Astrocyte (in vitro differentiated cells and primary cell): ENCODE results near the gene SARNP. TPM values are rescaled to one million over a fixed set of nuclear protein-coding genes. Genes with fewer than 3 reads are reported as not detected.
"Not testable (repeated sequence)": the region's sequence is repeated elsewhere in the genome, so short reads cannot be mapped to it uniquely, and the experiment has no call there.

Source experiments
- DNase-seq: peaks from one replicate; pipeline ENCODE4 v3.0.0-alpha.2; 2010; ENCODE audit warnings: low read depth
- FAIRE-seq: peaks from 2 replicates; lab custom pipeline; 2011; peaks lifted over from hg19 to GRCh38; lab: Jason Lieb, UNC
- H2AFZ ChIP-seq: 2 replicates; pipeline ENCODE4 v1.6.0; 2012; ENCODE audit warnings: low read depth, low read length, inconsistent platforms
- H3K27ac ChIP-seq: 2 replicates; pipeline ENCODE4 v1.5.1; 2011; ENCODE audit warnings: low read depth, low read length, inconsistent platforms
- H3K27me3 ChIP-seq: 2 replicates; pipeline ENCODE4 v1.6.0; 2011; ENCODE audit warnings: low read length, inconsistent platforms; ENCODE audit not compliant: insufficient read depth
- H3K36me3 ChIP-seq: 2 replicates; pipeline ENCODE4 v1.5.1; 2011; ENCODE audit warnings: low read length, inconsistent platforms; ENCODE audit not compliant: insufficient read depth
- H3K4me1 ChIP-seq: 2 replicates; pipeline ENCODE4 v1.5.1; 2011; ENCODE audit warnings: low read length, inconsistent platforms; ENCODE audit not compliant: insufficient read depth
- H3K4me2 ChIP-seq: 2 replicates; pipeline ENCODE4 v1.6.0; 2012; ENCODE audit warnings: low read length, inconsistent platforms
- H3K4me3 ChIP-seq: 2 replicates; pipeline ENCODE4 v1.5.1; 2011; ENCODE audit warnings: low read depth, mild to moderate bottlenecking, low read length, inconsistent platforms; ENCODE audit not compliant: insufficient read depth
- H3K79me2 ChIP-seq: 2 replicates; pipeline ENCODE4 v1.6.0; 2012; ENCODE audit warnings: mild to moderate bottlenecking, low read length, inconsistent platforms; ENCODE audit not compliant: insufficient read depth
- H3K9ac ChIP-seq: 2 replicates; pipeline ENCODE4 v1.6.0; 2012; ENCODE audit warnings: mild to moderate bottlenecking, low read length, inconsistent platforms
- H3K9me3 ChIP-seq: 2 replicates; pipeline ENCODE4 v1.5.1; 2012; ENCODE audit warnings: low read depth, mild to moderate bottlenecking, low read length, inconsistent platforms; ENCODE audit not compliant: insufficient read depth
- H4K20me1 ChIP-seq: 2 replicates; pipeline ENCODE4 v1.6.0; 2012; ENCODE audit warnings: low read length, inconsistent platforms; ENCODE audit not compliant: insufficient read depth
- H3K27ac Mint-ChIP-seq: one replicate; pipeline ENCODE4 v1.8.0; 2021; ENCODE audit warnings: mild to moderate bottlenecking, mixed read lengths; ENCODE audit not compliant: unreplicated experiment
- H3K27me3 Mint-ChIP-seq: one replicate; pipeline ENCODE4 v1.8.0; 2021; ENCODE audit warnings: low read depth, mixed read lengths; ENCODE audit not compliant: unreplicated experiment
- H3K36me3 Mint-ChIP-seq: one replicate; pipeline ENCODE4 v1.8.0; 2021; ENCODE audit warnings: low read depth, mixed read lengths; ENCODE audit not compliant: unreplicated experiment
- H3K4me1 Mint-ChIP-seq: one replicate; pipeline ENCODE4 v1.8.0; 2021; ENCODE audit warnings: low read depth, mixed read lengths; ENCODE audit not compliant: unreplicated experiment
- H3K4me3 Mint-ChIP-seq: one replicate; pipeline ENCODE4 v1.8.0; 2021; ENCODE audit warnings: mild to moderate bottlenecking, moderate library complexity, mixed read lengths; ENCODE audit not compliant: unreplicated experiment
- H3K9me3 Mint-ChIP-seq: one replicate; pipeline ENCODE4 v1.8.0; 2021; ENCODE audit warnings: mild to moderate bottlenecking, mixed read lengths; ENCODE audit not compliant: unreplicated experiment
- EZH2 ChIP-seq: IDR thresholded peaks from 2 replicates; pipeline ENCODE4 v1.6.1; 2012; ENCODE audit warnings: mild to moderate bottlenecking, low read length, inconsistent platforms; ENCODE audit not compliant: insufficient read depth
- total RNA-seq: library from RNA; stranded (reverse); gene quantifications from 2 replicates; pipeline ENCODE4 v1.2.1, GENCODE V29; 2021
- TF ChIP-seq, protein P1 (sequence below): IDR thresholded peaks from 2 replicates; pipeline ENCODE4 v1.5.1; 2011; ENCODE audit warnings: low read depth, mild to moderate bottlenecking, inconsistent platforms, low read length, moderate library complexity; ENCODE audit not compliant: insufficient read depth

The SARNP gene
- total RNA-seq, 1 donor from 2014 or later, result 105 TPM

DNA sequence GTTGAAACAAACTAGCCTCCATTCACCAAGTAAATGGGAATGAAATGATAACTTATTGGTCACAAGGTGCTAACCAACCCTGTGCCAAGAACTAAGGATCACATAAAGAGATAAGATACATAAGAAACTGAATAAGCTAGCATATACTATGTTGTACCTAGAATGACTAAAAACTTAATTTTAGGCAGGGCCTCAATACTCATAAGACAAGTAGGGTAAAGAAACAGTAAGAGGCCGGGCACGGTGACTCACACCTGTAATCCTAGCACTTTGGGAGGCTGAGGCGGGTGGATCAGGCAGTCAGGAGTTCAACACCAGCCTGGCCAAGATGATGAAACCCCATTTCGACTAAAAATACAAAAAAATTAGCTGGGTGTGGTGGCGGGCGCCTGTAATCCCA, 56.9 kb downstream of the SARNP start:
- peaks cover 14% of the 10 kb centered on the region for H3K79me2 ChIP-seq
- no peak overlapping the region for H3K9ac ChIP-seq
- TF ChIP-seq EZH2, result no peak
- TF ChIP-seq, protein P1, sequence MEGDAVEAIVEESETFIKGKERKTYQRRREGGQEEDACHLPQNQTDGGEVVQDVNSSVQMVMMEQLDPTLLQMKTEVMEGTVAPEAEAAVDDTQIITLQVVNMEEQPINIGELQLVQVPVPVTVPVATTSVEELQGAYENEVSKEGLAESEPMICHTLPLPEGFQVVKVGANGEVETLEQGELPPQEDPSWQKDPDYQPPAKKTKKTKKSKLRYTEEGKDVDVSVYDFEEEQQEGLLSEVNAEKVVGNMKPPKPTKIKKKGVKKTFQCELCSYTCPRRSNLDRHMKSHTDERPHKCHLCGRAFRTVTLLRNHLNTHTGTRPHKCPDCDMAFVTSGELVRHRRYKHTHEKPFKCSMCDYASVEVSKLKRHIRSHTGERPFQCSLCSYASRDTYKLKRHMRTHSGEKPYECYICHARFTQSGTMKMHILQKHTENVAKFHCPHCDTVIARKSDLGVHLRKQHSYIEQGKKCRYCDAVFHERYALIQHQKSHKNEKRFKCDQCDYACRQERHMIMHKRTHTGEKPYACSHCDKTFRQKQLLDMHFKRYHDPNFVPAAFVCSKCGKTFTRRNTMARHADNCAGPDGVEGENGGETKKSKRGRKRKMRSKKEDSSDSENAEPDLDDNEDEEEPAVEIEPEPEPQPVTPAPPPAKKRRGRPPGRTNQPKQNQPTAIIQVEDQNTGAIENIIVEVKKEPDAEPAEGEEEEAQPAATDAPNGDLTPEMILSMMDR, result no peak
- no peaks in the 10 kb centered on the region for H3K4me1 ChIP-seq
- H2AFZ ChIP-seq, result no peak overlapping the region
- Mint-ChIP-seq H3K9me3 (peaks cover 5% of the 10 kb centered on the region), H3K27me3 (no peaks in the 10 kb centered on the region), H3K4me3 (no peak overlapping the region), H3K36me3 (peaks cover 32% of the 10 kb centered on the region), H3K27ac (no peak overlapping the region), H3K4me1 (peaks cover 4% of the 10 kb centered on the region)
- no peak overlapping the region for H3K27ac ChIP-seq
- H3K27me3 ChIP-seq, result no peaks in the 10 kb centered on the region
- H3K36me3 ChIP-seq, result peaks cover 45% of the 10 kb centered on the region
- no peak overlapping the region for H3K4me3 ChIP-seq
- no peak for DNase-seq
- no peaks in the 10 kb centered on the region for H3K9me3 ChIP-seq
- FAIRE-seq, result no peak
- no peak overlapping the region for H3K4me2 ChIP-seq
- peaks cover 13% of the 10 kb centered on the region for H4K20me1 ChIP-seq

DNA sequence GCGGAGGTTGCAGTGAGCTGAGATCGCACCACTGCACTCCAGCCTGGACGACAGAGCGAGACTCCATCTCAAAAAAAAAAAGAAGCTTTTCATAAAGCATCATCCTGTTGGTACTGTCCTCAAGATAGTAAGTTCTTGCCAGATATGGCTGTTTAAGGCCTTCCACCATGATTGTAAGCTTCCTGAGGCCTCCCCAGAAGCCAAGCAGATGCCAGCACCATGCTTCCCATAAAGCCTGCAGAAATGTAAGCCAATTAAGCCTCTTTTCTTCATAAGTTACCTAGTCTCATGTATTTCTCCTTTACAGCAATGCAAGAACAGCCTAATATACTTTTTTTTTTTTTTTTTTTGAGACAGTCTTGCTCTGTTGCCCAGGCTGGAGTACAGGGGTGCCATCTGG, 58.9 kb downstream of the SARNP start:
- not testable (repeated sequence) for H3K27me3 Mint-ChIP-seq, H3K9ac ChIP-seq, H3K79me2 ChIP-seq, H3K4me3 ChIP-seq, H3K27me3 ChIP-seq, H3K9me3 Mint-ChIP-seq, DNase-seq, H3K4me1 ChIP-seq, H3K4me2 ChIP-seq, H2AFZ ChIP-seq, FAIRE-seq, H3K27ac ChIP-seq, H3K4me3 Mint-ChIP-seq, H3K9me3 ChIP-seq
- Histone ChIP-seq H3K36me3 (peaks cover 47% of the 10 kb centered on the region), H4K20me1 (peaks cover 22% of the 10 kb centered on the region)
- peak overlapping the region; percentile 34 for H3K27ac Mint-ChIP-seq
- H3K36me3 Mint-ChIP-seq, result peaks cover 31% of the 10 kb centered on the region
- peaks cover 16% of the 10 kb centered on the region for H3K4me1 Mint-ChIP-seq

DNA sequence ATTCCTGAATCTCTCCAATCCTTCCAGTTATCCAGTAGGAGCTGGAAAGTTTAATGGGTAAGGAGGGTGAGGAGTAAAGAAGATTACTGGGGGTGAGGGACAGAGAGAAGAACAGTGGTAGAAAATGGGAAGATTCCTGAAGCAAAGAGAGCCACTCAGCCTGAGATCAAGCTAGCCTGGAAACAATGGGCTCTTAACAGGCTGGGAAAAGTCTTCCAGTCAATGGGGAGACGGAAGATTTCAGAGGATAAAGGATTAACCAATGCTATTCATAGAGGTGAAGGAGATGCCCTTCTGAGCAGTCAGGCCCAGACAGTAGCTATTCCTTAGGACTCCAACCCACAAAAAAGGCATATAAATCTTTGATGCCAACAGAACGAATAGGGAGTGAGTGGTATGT, 59.8 kb downstream of the SARNP start:
- Histone ChIP-seq H3K27me3 (no peaks in the 10 kb centered on the region), H2AFZ (no peak overlapping the region), H3K27ac (no peak overlapping the region), H3K4me1 (no peaks in the 10 kb centered on the region), H3K79me2 (peaks cover 2% of the 10 kb centered on the region), H3K9me3 (no peaks in the 10 kb centered on the region), H3K36me3 (peaks cover 51% of the 10 kb centered on the region), H3K4me2 (no peak overlapping the region), H3K4me3 (no peak overlapping the region), H4K20me1 (peaks cover 22% of the 10 kb centered on the region), H3K9ac (no peak overlapping the region)
- no peak overlapping the region for H3K4me3 Mint-ChIP-seq
- H3K36me3 Mint-ChIP-seq, result peaks cover 26% of the 10 kb centered on the region
- DNase-seq, result no peak
- no peak for FAIRE-seq
- no peaks in the 10 kb centered on the region for H3K27me3 Mint-ChIP-seq
- TF ChIP-seq, protein P1, result no peak
- TF ChIP-seq EZH2, result no peak
- H3K9me3 Mint-ChIP-seq, result peaks cover 5% of the 10 kb centered on the region
- peaks cover 16% of the 10 kb centered on the region for H3K4me1 Mint-ChIP-seq
- no peak overlapping the region for H3K27ac Mint-ChIP-seq
